Type B pancreatic cell (in vitro differentiated cells): ENCODE measurements around the gene C10orf105. TPM values are rescaled to one million over a fixed set of nuclear protein-coding genes. Genes with fewer than 3 reads are reported as not detected.

Experiments
- DNase-seq: peaks from one replicate; pipeline ENCODE4 v3.0.0; 2021; ENCODE audit warnings: mixed read lengths; ENCODE audit not compliant: unreplicated experiment; ENCODE audit errors: extremely low spot score
- H3K27ac Mint-ChIP-seq: 2 replicates; pipeline ENCODE4 v1.8.0; 2021; ENCODE audit warnings: mild to moderate bottlenecking, mixed read lengths
- H3K27me3 Mint-ChIP-seq: 2 replicates; pipeline ENCODE4 v1.8.0; 2021; ENCODE audit warnings: mixed read lengths
- H3K36me3 Mint-ChIP-seq: 2 replicates; pipeline ENCODE4 v1.8.0; 2021; ENCODE audit warnings: mixed read lengths
- H3K4me1 Mint-ChIP-seq: one replicate; pipeline ENCODE4 v1.8.0; 2021; ENCODE audit warnings: mixed read lengths; ENCODE audit not compliant: unreplicated experiment
- H3K4me3 Mint-ChIP-seq: 2 replicates; pipeline ENCODE4 v1.8.0; 2021; ENCODE audit warnings: mild to moderate bottlenecking, mixed read lengths
- H3K9me3 Mint-ChIP-seq: 2 replicates; pipeline ENCODE4 v1.8.0; 2021; ENCODE audit warnings: mixed read lengths
- total RNA-seq: library from RNA; stranded (reverse); gene quantifications from 2 replicates; pipeline ENCODE4 v1.2.1, GENCODE V29; 2021; ENCODE audit warnings: low replicate concordance
- TF ChIP-seq, protein P1 (sequence below): fragments of 200-600 bp; sonication (generic); conservative IDR thresholded peaks from 2 replicates; pipeline ENCODE4 v1.5.0; 2021; ENCODE audit warnings: antibody characterized with exemption, mild to moderate bottlenecking

C10orf105 gene
- total RNA-seq, 1 donor from 2014 or later = 0.31 TPM

DNA sequence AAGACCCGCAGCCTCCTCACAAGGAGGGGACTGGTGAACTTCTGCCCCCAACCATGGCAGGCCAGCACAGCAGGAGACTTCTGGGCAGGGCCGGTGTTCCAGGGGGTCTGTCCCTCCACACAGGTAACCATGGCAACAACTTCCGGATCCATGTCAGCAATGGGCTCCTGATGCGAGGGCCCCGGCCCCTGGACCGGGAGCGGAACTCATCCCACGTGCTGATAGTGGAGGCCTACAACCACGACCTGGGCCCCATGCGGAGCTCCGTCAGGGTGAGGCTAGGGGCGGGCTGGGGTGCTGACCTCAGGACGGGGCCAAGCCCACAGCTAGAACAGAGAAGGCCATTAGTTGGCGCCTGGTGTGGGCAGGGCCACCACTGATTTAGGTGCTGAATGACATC is 5.7 kb upstream of the C10orf105 start:
- Mint-ChIP-seq H3K27ac (no peak overlapping the region), H3K27me3 (peaks cover 4% of the 10 kb centered on the region), H3K9me3 (no peaks in the 10 kb centered on the region), H3K36me3 (no peaks in the 10 kb centered on the region), H3K4me1 (peaks cover 24% of the 10 kb centered on the region), H3K4me3 (no peak overlapping the region)
- no peak for DNase-seq
- TF ChIP-seq, protein P1, sequence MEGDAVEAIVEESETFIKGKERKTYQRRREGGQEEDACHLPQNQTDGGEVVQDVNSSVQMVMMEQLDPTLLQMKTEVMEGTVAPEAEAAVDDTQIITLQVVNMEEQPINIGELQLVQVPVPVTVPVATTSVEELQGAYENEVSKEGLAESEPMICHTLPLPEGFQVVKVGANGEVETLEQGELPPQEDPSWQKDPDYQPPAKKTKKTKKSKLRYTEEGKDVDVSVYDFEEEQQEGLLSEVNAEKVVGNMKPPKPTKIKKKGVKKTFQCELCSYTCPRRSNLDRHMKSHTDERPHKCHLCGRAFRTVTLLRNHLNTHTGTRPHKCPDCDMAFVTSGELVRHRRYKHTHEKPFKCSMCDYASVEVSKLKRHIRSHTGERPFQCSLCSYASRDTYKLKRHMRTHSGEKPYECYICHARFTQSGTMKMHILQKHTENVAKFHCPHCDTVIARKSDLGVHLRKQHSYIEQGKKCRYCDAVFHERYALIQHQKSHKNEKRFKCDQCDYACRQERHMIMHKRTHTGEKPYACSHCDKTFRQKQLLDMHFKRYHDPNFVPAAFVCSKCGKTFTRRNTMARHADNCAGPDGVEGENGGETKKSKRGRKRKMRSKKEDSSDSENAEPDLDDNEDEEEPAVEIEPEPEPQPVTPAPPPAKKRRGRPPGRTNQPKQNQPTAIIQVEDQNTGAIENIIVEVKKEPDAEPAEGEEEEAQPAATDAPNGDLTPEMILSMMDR = no peak

- Mint-ChIP-seq H3K4me3 (no peak overlapping the region), H3K36me3 (no peaks in the 10 kb centered on the region), H3K4me1 (peaks cover 24% of the 10 kb centered on the region), H3K27ac (no peak overlapping the region), H3K9me3 (no peaks in the 10 kb centered on the region), H3K27me3 (peaks cover 4% of the 10 kb centered on the region)
- DNase-seq = no peak
- TF ChIP-seq, protein P1 = no peak
Observed at GRCh38 chr10:71724539-71724938, 5.0 kb upstream of the C10orf105 start.

DNA sequence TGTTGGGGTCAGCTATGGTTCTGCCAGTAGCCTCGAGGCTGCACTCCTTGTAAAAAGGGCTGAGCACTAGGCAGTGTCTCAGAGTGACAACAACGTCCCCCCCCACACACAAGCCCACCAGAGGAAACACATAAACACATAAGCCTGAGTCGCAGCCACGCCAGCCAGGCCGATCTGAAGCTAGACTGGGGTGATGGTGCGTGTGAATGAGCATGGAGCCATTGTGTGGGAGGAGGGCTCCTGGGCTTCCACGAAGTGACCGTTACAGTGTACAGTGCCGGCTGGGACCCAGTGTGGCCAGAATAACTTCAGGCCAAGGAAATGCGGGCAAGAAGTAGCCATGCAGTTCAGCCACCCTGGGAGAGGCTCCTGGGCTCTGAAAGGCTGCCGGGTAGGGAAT is 3.7 kb upstream of the C10orf105 start:
- no peaks in the 10 kb centered on the region for H3K9me3 Mint-ChIP-seq
- DNase-seq = no peak
- TF ChIP-seq, protein P1 = no peak
- no peaks in the 10 kb centered on the region for H3K36me3 Mint-ChIP-seq
- H3K4me3 Mint-ChIP-seq = no peak overlapping the region
- peaks cover 14% of the 10 kb centered on the region for H3K4me1 Mint-ChIP-seq
- H3K27ac Mint-ChIP-seq = no peak overlapping the region
- peaks cover 4% of the 10 kb centered on the region for H3K27me3 Mint-ChIP-seq

DNA sequence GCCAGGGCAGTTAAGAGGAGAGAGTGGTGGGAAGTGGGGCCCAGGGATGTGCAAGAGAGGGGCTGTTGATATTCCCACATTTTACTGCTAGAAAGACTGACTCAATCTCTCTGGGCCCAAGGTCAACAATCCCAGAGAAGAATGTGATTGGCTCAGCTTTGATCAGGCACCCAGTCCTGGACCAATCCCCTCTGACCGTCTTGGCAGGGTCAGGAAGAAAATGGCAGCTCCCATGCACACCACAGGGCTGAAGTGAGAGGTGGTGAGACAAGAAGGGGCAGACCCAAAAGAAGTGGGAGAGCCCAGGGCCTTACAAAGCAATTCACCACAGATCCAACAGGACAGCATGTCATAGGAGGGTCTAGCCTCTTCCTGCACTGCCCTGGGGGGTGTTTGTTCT is 3.3 kb upstream of the C10orf105 start:
- TF ChIP-seq, protein P1 = no peak
- no peak overlapping the region for H3K4me3 Mint-ChIP-seq
- no peaks in the 10 kb centered on the region for H3K36me3 Mint-ChIP-seq
- peaks cover 15% of the 10 kb centered on the region for H3K4me1 Mint-ChIP-seq
- H3K27me3 Mint-ChIP-seq = peaks cover 4% of the 10 kb centered on the region
- DNase-seq = no peak
- H3K27ac Mint-ChIP-seq = no peak overlapping the region
- H3K9me3 Mint-ChIP-seq = no peaks in the 10 kb centered on the region

DNA sequence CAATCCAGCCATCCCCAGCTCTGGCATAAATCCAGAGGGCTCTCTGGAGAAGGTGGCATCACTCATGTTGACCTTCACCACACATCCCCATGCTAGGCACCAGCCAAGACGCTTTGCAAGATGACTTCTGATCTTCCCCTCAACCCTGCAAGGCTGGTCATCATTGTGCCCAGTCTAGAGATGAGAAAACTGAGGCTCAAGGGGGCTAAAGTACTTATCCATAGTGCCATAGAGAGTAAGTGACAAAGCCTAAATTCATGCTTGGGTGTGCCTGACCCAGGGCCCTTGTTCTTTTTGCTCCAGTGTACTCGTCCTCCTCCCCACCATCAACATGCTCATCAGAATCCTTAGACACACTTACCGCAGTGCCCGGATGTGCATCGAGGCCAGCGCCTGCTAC is 1.7 kb upstream of the C10orf105 start:
- H3K36me3 Mint-ChIP-seq = no peaks in the 10 kb centered on the region
- H3K4me3 Mint-ChIP-seq = no peak overlapping the region
- TF ChIP-seq, protein P1 = no peak
- peaks cover 4% of the 10 kb centered on the region for H3K27me3 Mint-ChIP-seq
- peaks cover 19% of the 10 kb centered on the region for H3K4me1 Mint-ChIP-seq
- no peaks in the 10 kb centered on the region for H3K9me3 Mint-ChIP-seq
- DNase-seq = no peak
- H3K27ac Mint-ChIP-seq = no peak overlapping the region

- H3K9me3 Mint-ChIP-seq = no peaks in the 10 kb centered on the region
- H3K4me3 Mint-ChIP-seq = no peak overlapping the region
- peaks cover 4% of the 10 kb centered on the region for H3K27me3 Mint-ChIP-seq
- H3K4me1 Mint-ChIP-seq = peaks cover 9% of the 10 kb centered on the region
- DNase-seq = no peak
- TF ChIP-seq, protein P1 = no peak
- H3K27ac Mint-ChIP-seq = no peak overlapping the region
- H3K36me3 Mint-ChIP-seq = no peaks in the 10 kb centered on the region
Observed at GRCh38 chr10:71720288-71720687, 710 bp upstream of the C10orf105 start.
